ENCODE measurements around the gene ASIC4. TPM values are rescaled to one million over a fixed set of nuclear protein-coding genes. Genes with fewer than 3 reads are reported as not detected.

The ASIC4 gene
- polyA plus RNA-seq, 4 donors: 0.04 to 0.10 TPM; not detected in 2

- WGBS, 3 donors: 54 to 63% (median 59%) methylated on average over 20 of the region's 20 CpGs
- H3K36me3 ChIP-seq (ENCODE audit: control insufficient read depth in 3 of 3, insufficient read depth in 2 of 3, low read depth in 1 of 3, low read length in 3 of 3): peaks cover 0 to 11% (median 0%) of the 10 kb centered on the region in 3 donors
- no peak for FAIRE-seq
- peaks cover 0 to 21% (median 0%) of the 10 kb centered on the region in 3 donors for H3K4me1 ChIP-seq (ENCODE audit: control insufficient read depth in 3 of 3, insufficient read depth in 2 of 3, low read depth in 1 of 3, low read length in 2 of 3)
- H3K9me3 ChIP-seq (ENCODE audit: control insufficient read depth in 2 of 2, insufficient read depth in 1 of 2, low read depth in 1 of 2, low read length in 1 of 2): no peaks in the 10 kb centered on the region
- no peak overlapping the region for H3K27ac ChIP-seq (ENCODE audit: low read depth in 1 of 3, low read length in 2 of 3)
- H3K27me3 ChIP-seq (ENCODE audit: control insufficient read depth in 3 of 3, insufficient read depth in 3 of 3, low read length in 3 of 3): peaks cover 0 to 77% (median 13%) of the 10 kb centered on the region in 3 donors
- H3K4me3 ChIP-seq (ENCODE audit: low read depth in 1 of 3, low read length in 3 of 3): no peak overlapping the region
- DNase-seq: no peak
Measured at GRCh38 chr2:219492575-219492974, 21.7 kb upstream of the ASIC4 start.

- Histone ChIP-seq H3K4me1 (ENCODE audit: control insufficient read depth in 3 of 3, insufficient read depth in 2 of 3, low read depth in 1 of 3, low read length in 2 of 3) (peaks cover 0 to 27% (median 0%) of the 10 kb centered on the region in 3 donors), H3K27me3 (ENCODE audit: control insufficient read depth in 3 of 3, insufficient read depth in 3 of 3, low read length in 3 of 3) (peaks cover 0 to 77% (median 13%) of the 10 kb centered on the region in 3 donors), H3K9me3 (ENCODE audit: control insufficient read depth in 2 of 2, insufficient read depth in 1 of 2, low read depth in 1 of 2, low read length in 1 of 2) (no peaks in the 10 kb centered on the region), H3K27ac (ENCODE audit: low read depth in 1 of 3, low read length in 2 of 3) (no peak overlapping the region), H3K4me3 (ENCODE audit: low read depth in 1 of 3, low read length in 3 of 3) (no peak overlapping the region), H3K36me3 (ENCODE audit: control insufficient read depth in 3 of 3, insufficient read depth in 2 of 3, low read depth in 1 of 3, low read length in 3 of 3) (peaks cover 0 to 11% (median 0%) of the 10 kb centered on the region in 3 donors)
- FAIRE-seq (no peak), DNase-seq (no peak)
- 84 to 92% (median 91%) methylated on average over 5 of the region's 5 CpGs for WGBS, 3 donors
Measured at GRCh38 chr2:219493086-219493485, 21.2 kb upstream of the ASIC4 start.

- Histone ChIP-seq H3K4me1 (ENCODE audit: control insufficient read depth in 3 of 3, insufficient read depth in 2 of 3, low read depth in 1 of 3, low read length in 2 of 3) (peaks cover 3 to 39% (median 4%) of the 10 kb centered on the region in 3 donors), H3K27ac (ENCODE audit: low read depth in 1 of 3, low read length in 2 of 3) (no peak overlapping the region), H3K36me3 (ENCODE audit: control insufficient read depth in 3 of 3, insufficient read depth in 2 of 3, low read depth in 1 of 3, low read length in 3 of 3) (peaks cover 0 to 7% (median 0%) of the 10 kb centered on the region in 3 donors), H3K4me3 (ENCODE audit: low read depth in 1 of 3, low read length in 3 of 3) (no peak overlapping the region), H3K27me3 (ENCODE audit: control insufficient read depth in 3 of 3, insufficient read depth in 3 of 3, low read length in 3 of 3) (peaks cover 0 to 73% (median 10%) of the 10 kb centered on the region in 3 donors), H3K9me3 (ENCODE audit: control insufficient read depth in 2 of 2, insufficient read depth in 1 of 2, low read depth in 1 of 2, low read length in 1 of 2) (no peaks in the 10 kb centered on the region)
- 15 to 29% (median 18%) methylated on average over 10 of the region's 10 CpGs for WGBS, 3 donors
- DNase-seq (no peak), FAIRE-seq (no peak)
Measured at GRCh38 chr2:219494952-219495530, 19.2 kb upstream of the ASIC4 start.

- DNase-seq (peak; percentile 53 to 63), FAIRE-seq (no peak)
- WGBS, 3 donors: 17 to 22% (median 22%) methylated on average over 13 to 14 of the region's 14 CpGs
- Histone ChIP-seq H3K4me3 (ENCODE audit: low read depth in 1 of 3, low read length in 3 of 3) (no peak overlapping the region), H3K27me3 (ENCODE audit: control insufficient read depth in 3 of 3, insufficient read depth in 3 of 3, low read length in 3 of 3) (peaks cover 0 to 69% (median 10%) of the 10 kb centered on the region in 3 donors), H3K36me3 (ENCODE audit: control insufficient read depth in 3 of 3, insufficient read depth in 2 of 3, low read depth in 1 of 3, low read length in 3 of 3) (peaks cover 0 to 4% (median 0%) of the 10 kb centered on the region in 3 donors), H3K27ac (ENCODE audit: low read depth in 1 of 3, low read length in 2 of 3) (no peak overlapping the region), H3K4me1 (ENCODE audit: control insufficient read depth in 3 of 3, insufficient read depth in 2 of 3, low read depth in 1 of 3, low read length in 2 of 3) (peaks cover 4 to 42% (median 7%) of the 10 kb centered on the region in 3 donors), H3K9me3 (ENCODE audit: control insufficient read depth in 2 of 2, insufficient read depth in 1 of 2, low read depth in 1 of 2, low read length in 1 of 2) (no peaks in the 10 kb centered on the region)
Measured at GRCh38 chr2:219495531-219496122, 18.7 kb upstream of the ASIC4 start.

GRCh38 chr2:219496247-219496824 lies 17.9 kb upstream of the ASIC4 start:
- Histone ChIP-seq H3K27ac (ENCODE audit: low read depth in 1 of 3, low read length in 2 of 3) (no peak overlapping the region), H3K4me3 (ENCODE audit: low read depth in 1 of 3, low read length in 3 of 3) (peak overlapping the region in 1 of 3 donors; percentile 77), H3K4me1 (ENCODE audit: control insufficient read depth in 3 of 3, insufficient read depth in 2 of 3, low read depth in 1 of 3, low read length in 2 of 3) (peaks cover 4 to 49% (median 7%) of the 10 kb centered on the region in 3 donors), H3K27me3 (ENCODE audit: control insufficient read depth in 3 of 3, insufficient read depth in 3 of 3, low read length in 3 of 3) (peaks cover 0 to 69% (median 10%) of the 10 kb centered on the region in 3 donors), H3K36me3 (ENCODE audit: control insufficient read depth in 3 of 3, insufficient read depth in 2 of 3, low read depth in 1 of 3, low read length in 3 of 3) (peaks cover 0 to 9% (median 0%) of the 10 kb centered on the region in 3 donors), H3K9me3 (ENCODE audit: control insufficient read depth in 2 of 2, insufficient read depth in 1 of 2, low read depth in 1 of 2, low read length in 1 of 2) (no peaks in the 10 kb centered on the region)
- 25 to 27% (median 27%) methylated on average over 19 to 20 of the region's 20 CpGs for WGBS, 3 donors
- FAIRE-seq: no peak
- no peak for DNase-seq

GRCh38 chr2:219496825-219497494 lies 17.3 kb upstream of the ASIC4 start:
- DNase-seq (peak; percentile 19 to 53), FAIRE-seq (no peak)
- Histone ChIP-seq H3K27me3 (ENCODE audit: control insufficient read depth in 3 of 3, insufficient read depth in 3 of 3, low read length in 3 of 3) (peaks cover 0 to 64% (median 10%) of the 10 kb centered on the region in 3 donors), H3K4me1 (ENCODE audit: control insufficient read depth in 3 of 3, insufficient read depth in 2 of 3, low read depth in 1 of 3, low read length in 2 of 3) (peaks cover 4 to 55% (median 7%) of the 10 kb centered on the region in 3 donors), H3K9me3 (ENCODE audit: control insufficient read depth in 2 of 2, insufficient read depth in 1 of 2, low read depth in 1 of 2, low read length in 1 of 2) (no peaks in the 10 kb centered on the region), H3K36me3 (ENCODE audit: control insufficient read depth in 3 of 3, insufficient read depth in 2 of 3, low read depth in 1 of 3, low read length in 3 of 3) (peaks cover 0 to 15% (median 0%) of the 10 kb centered on the region in 3 donors), H3K4me3 (ENCODE audit: low read depth in 1 of 3, low read length in 3 of 3) (peak overlapping the region in 2 of 3 donors; percentile 77 to 79), H3K27ac (ENCODE audit: low read depth in 1 of 3, low read length in 2 of 3) (no peak overlapping the region)
- WGBS, 3 donors: 8 to 11% (median 9%) methylated on average over 38 to 61 of the region's 61 CpGs

GRCh38 chr2:219497495-219498279 lies 16.6 kb upstream of the ASIC4 start:
- peak; percentile 81 to 89 for DNase-seq

More at GRCh38 chr2:219497495-219498279, 16.6 kb upstream of the ASIC4 start:
- no peaks in the 10 kb centered on the region for H3K9me3 ChIP-seq (ENCODE audit: control insufficient read depth in 2 of 2, insufficient read depth in 1 of 2, low read depth in 1 of 2, low read length in 1 of 2)
- H3K27ac ChIP-seq (ENCODE audit: low read depth in 1 of 3, low read length in 2 of 3): peak overlapping the region; percentile 94 to 99 (median 99)
- H3K36me3 ChIP-seq (ENCODE audit: control insufficient read depth in 3 of 3, insufficient read depth in 2 of 3, low read depth in 1 of 3, low read length in 3 of 3): peaks cover 0 to 22% (median 0%) of the 10 kb centered on the region in 3 donors
- FAIRE-seq: no peak
- peaks cover 0 to 56% (median 10%) of the 10 kb centered on the region in 3 donors for H3K27me3 ChIP-seq (ENCODE audit: control insufficient read depth in 3 of 3, insufficient read depth in 3 of 3, low read length in 3 of 3)
- peaks cover 4 to 55% (median 7%) of the 10 kb centered on the region in 3 donors for H3K4me1 ChIP-seq (ENCODE audit: control insufficient read depth in 3 of 3, insufficient read depth in 2 of 3, low read depth in 1 of 3, low read length in 2 of 3)
- peak overlapping the region; percentile 44 to 79 (median 77) for H3K4me3 ChIP-seq (ENCODE audit: low read depth in 1 of 3, low read length in 3 of 3)
- WGBS, 3 donors: 0 to 2% (median 2%) methylated on average over 55 to 59 of the region's 59 CpGs
